K562 (cell line): ENCODE results near the gene ASIC3.

Experiments
- ARID4B ChIP-seq: sonication (generic); formaldehyde crosslinking; IDR thresholded peaks from 2 replicates; pipeline ENCODE4 v1.8.0; 2022; ENCODE audit warnings: mild to moderate bottlenecking, missing genetic modification reagents
- CTCF ChIP-seq, 3 experiments: IDR thresholded peaks in 2 of 3; conservative IDR thresholded peaks in 1 of 3; 2 replicates each; pipeline ENCODE4 v1.5.1; 2011 to 2012; ENCODE audit warnings: low read length in 3 of 3, mild to moderate bottlenecking in 3 of 3, control low read depth in 2 of 3, improper control_type of control experiment in 1 of 3, inconsistent platforms in 1 of 3, low read depth in 1 of 3, mixed read lengths in 1 of 3, moderate library complexity in 1 of 3; ENCODE audit not compliant: insufficient read depth in 2 of 3
- HDGF ChIP-seq: fragments of 450-650 bp; IDR thresholded peaks from 2 replicates; pipeline ENCODE4 v1.6.1; 2016
- KLF13 ChIP-seq: fragments of 450-650 bp; IDR thresholded peaks from 2 replicates; pipeline ENCODE4 v1.6.1; 2016; ENCODE audit warnings: missing genetic modification characterization, low read depth, mild to moderate bottlenecking, missing compliant biosample characterization, moderate library complexity, borderline replicate concordance
- MAFG ChIP-seq: fragments of 450-650 bp; conservative IDR thresholded peaks from 2 replicates; pipeline ENCODE4 v1.6.1; 2016; ENCODE audit warnings: missing genetic modification characterization, missing compliant biosample characterization
- MAFK ChIP-seq: IDR thresholded peaks from 2 replicates; pipeline ENCODE4 v1.6.1; 2011; ENCODE audit warnings: low read length, improper control_type of control experiment
- SP2 ChIP-seq: IDR thresholded peaks from 2 replicates; pipeline ENCODE4 v1.6.1; 2011; ENCODE audit warnings: mild to moderate bottlenecking, low read depth, low read length, moderate library complexity; ENCODE audit not compliant: poor library complexity, severe bottlenecking; ENCODE audit errors: extremely low read depth

- 0 out of 2 replicates have a peak, but pooled peaks have one; percentile 46 for TF ChIP-seq ARID4B (CRISPR knock-in tag)
- peak; percentile 59; the same call in 1 of the 2 replicates for TF ChIP-seq HDGF
- no peak for TF ChIP-seq MAFG (tag)
- no peak for TF ChIP-seq SP2
- no peak for TF ChIP-seq CTCF (IDR thresholded peaks at IDR 0.05 in 2 of 3, conservative IDR thresholded peaks at IDR 0.05 in 1 of 3; ENCODE audit: insufficient read depth in 2 of 3, low read depth in 1 of 3, low read length in 3 of 3)
- peak; percentile 19; the same call in 1 of the 2 replicates for TF ChIP-seq MAFK
- peak; percentile 22; the same call in 1 of the 2 replicates for TF ChIP-seq KLF13
Observed at GRCh38 chr7:151057989-151058780, 9.9 kb downstream of the ASIC3 start.
